Measurements from ENCODE around the gene ANKRD36B. TPM values are rescaled to one million over a fixed set of nuclear protein-coding genes. Genes with fewer than 3 reads are reported as not detected.
A peak's percentile ranks its signal among the peaks of the same experiment; 100 is the strongest.
"Not testable (repeated sequence)": the region's sequence is repeated elsewhere in the genome, so short reads cannot be mapped to it uniquely, and the experiment has no call there.

Gene ANKRD36B
- total RNA-seq, 1 donor from 2014 or later, result 77.0 TPM

DNA sequence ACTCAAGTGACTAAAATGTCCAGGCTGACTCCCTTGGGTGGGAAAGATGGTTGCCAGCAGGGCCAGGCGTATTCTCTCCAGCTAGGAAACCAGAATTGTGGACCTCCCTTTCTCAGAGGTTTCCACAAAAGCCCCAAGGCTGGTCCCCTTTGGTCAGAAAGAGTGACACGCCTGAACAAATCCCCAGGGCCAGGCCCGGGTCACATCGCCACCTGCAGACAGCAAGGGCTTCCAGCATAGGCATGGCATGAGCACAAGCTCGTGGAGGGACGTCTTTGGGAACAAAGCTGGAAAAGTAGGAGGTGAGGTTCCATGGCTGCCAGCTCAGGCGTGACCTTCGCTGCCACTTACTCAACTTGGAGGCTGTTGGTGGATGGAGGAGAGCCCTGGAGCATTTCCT lies 15.4 kb upstream of the ANKRD36B start:
- H3K27ac Mint-ChIP-seq; H3K27me3 Mint-ChIP-seq; H3K36me3 Mint-ChIP-seq (ENCODE audit: insufficient read depth); H3K9me3 Mint-ChIP-seq (ENCODE audit: low read depth); DNase-seq (ENCODE audit: low spot score, unreplicated experiment); H3K4me1 Mint-ChIP-seq (ENCODE audit: low read depth); H3K4me3 Mint-ChIP-seq (ENCODE audit: low read depth): not testable (repeated sequence)

DNA sequence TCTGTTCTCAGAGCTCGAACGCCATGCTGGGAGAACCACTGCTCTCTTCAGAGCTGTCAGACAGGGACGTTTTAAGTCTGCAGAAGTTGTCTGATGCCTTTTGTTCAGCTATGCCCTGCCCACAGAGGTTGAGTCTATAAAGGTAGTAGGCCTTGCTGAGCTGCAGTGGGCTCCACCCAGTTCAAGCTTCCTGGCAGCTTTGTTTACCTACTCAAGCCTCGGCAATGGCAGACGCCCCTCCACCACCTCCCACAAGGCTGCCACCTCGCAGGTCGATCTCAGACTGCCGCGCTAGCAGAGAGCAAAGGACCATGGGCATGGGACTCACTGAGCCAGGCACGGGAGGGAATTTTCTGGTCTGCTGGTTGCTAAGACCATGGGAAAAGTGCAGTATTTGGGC lies 11.9 kb upstream of the ANKRD36B start:
- H3K4me3 Mint-ChIP-seq (ENCODE audit: low read depth); DNase-seq (ENCODE audit: low spot score, unreplicated experiment); H3K27me3 Mint-ChIP-seq; H3K9me3 Mint-ChIP-seq (ENCODE audit: low read depth); H3K4me1 Mint-ChIP-seq (ENCODE audit: low read depth); H3K36me3 Mint-ChIP-seq (ENCODE audit: insufficient read depth); H3K27ac Mint-ChIP-seq: not testable (repeated sequence)

DNA sequence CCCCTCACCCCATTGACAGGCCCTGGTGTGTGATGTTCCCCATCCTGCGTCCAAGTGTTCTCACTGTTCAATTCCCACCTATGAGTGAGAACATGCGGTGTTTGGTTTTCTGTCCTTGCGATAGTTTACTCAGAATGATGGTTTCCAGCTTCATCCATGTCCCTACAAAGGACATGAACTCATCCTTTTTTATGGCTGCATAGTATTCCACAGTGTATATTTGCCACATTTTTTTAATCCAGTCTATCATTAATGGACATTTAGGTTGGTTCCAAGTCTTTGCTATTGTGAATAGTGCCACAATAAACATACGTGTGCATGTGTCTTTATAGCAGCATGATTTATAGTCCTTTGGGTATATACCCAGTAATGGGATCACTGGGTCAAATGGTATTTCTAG lies 6.5 kb upstream of the ANKRD36B start:
- not testable (repeated sequence) for H3K9me3 Mint-ChIP-seq (ENCODE audit: low read depth); H3K27me3 Mint-ChIP-seq; H3K4me1 Mint-ChIP-seq (ENCODE audit: low read depth); H3K36me3 Mint-ChIP-seq (ENCODE audit: insufficient read depth); H3K27ac Mint-ChIP-seq; DNase-seq (ENCODE audit: low spot score, unreplicated experiment); H3K4me3 Mint-ChIP-seq (ENCODE audit: low read depth)

DNA sequence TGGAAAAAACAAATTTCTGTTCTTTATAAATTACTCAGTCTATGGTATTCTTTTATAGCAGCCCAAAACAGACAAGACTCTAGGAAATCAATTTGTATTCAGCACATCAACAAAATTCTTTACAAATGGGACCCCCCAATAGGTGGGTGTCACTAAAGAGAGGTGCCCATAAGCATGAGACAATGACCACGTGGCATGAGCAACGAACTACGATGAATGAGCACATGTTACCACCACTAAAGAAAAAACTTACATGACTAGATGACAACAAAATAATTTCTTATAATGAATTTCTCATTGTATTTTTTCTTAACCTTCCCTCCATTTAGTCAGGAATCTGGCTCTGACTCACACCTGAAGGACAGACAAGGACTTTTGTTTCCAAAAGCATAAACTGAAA lies 3.8 kb upstream of the ANKRD36B start:
- H3K4me1 Mint-ChIP-seq (ENCODE audit: low read depth); H3K27ac Mint-ChIP-seq; H3K27me3 Mint-ChIP-seq; DNase-seq (ENCODE audit: low spot score, unreplicated experiment); H3K9me3 Mint-ChIP-seq (ENCODE audit: low read depth); H3K4me3 Mint-ChIP-seq (ENCODE audit: low read depth); H3K36me3 Mint-ChIP-seq (ENCODE audit: insufficient read depth): not testable (repeated sequence)

DNA sequence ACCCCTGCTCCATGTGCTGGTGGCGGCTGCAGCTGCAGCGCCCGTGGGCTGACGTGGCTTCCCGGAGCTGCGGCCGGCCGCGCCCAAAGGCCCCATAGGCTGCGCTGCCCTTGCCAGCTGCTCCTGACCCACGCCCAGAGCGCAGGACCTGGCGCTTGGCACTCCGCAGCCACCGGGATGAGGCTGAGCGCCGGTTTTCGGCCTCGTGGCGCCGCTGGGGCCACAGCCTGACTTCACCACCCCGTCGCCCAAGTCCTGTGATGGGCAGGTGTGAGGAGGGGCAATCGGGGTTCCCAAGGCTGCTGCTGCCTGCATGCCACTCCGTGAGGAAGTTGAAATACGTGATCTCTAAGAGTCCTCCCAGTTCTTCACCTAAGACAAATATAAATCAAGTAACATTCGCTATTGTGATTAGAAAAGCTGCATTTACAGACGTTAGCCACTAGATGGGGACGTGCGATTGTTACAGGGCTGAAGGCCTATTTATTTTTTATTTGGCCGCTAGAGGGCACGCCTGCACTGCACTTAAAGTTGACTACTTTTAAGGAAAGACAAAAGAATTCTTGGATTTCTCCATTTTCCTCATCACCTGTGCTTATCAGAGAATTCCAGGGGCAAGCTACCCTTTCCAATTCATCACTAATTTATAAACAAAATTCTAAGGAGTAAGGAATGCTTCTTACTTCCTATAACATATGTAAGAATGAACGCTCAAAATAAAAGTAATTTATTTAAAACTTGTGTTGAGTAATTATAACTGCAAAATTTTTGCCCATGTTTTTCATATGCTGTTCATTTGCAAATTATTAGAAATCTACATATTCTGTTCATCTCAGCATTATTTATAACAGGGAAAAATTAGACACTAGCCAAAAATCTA lies 1.1 kb upstream of the ANKRD36B start:
- H3K4me3 Mint-ChIP-seq (ENCODE audit: low read depth), result peak overlapping the region; percentile 76
- H3K36me3 Mint-ChIP-seq (ENCODE audit: insufficient read depth); H3K4me1 Mint-ChIP-seq (ENCODE audit: low read depth); H3K9me3 Mint-ChIP-seq (ENCODE audit: low read depth); H3K27me3 Mint-ChIP-seq: not testable (repeated sequence)
- H3K27ac Mint-ChIP-seq, result peak overlapping the region; percentile 94
- DNase-seq (ENCODE audit: low spot score, unreplicated experiment), result peak; percentile 63
- TF ChIP-seq, protein P1, sequence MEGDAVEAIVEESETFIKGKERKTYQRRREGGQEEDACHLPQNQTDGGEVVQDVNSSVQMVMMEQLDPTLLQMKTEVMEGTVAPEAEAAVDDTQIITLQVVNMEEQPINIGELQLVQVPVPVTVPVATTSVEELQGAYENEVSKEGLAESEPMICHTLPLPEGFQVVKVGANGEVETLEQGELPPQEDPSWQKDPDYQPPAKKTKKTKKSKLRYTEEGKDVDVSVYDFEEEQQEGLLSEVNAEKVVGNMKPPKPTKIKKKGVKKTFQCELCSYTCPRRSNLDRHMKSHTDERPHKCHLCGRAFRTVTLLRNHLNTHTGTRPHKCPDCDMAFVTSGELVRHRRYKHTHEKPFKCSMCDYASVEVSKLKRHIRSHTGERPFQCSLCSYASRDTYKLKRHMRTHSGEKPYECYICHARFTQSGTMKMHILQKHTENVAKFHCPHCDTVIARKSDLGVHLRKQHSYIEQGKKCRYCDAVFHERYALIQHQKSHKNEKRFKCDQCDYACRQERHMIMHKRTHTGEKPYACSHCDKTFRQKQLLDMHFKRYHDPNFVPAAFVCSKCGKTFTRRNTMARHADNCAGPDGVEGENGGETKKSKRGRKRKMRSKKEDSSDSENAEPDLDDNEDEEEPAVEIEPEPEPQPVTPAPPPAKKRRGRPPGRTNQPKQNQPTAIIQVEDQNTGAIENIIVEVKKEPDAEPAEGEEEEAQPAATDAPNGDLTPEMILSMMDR (IDR thresholded peaks at IDR 0.05; ENCODE audit: unreplicated experiment), result peak; percentile 97

DNA sequence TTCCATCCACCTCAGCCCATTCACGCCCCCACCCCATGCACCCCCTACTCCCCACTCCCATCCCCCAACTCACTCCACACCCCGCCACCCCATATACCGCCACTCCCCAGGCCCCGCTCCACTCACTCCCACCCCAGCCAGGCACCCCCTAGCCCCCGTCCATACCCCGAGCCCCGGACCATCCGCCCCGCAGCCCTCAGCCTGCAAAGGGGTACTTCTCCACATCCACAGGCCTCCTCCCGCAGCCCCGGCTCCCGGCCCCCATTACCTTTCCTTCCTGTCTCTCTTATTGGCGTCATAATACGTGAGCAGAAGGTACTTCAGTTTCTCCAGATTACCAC lies 450 bp downstream of the ANKRD36B start:
- H3K36me3 Mint-ChIP-seq (ENCODE audit: insufficient read depth), result not testable (repeated sequence)
- peak overlapping the region; percentile 87 for H3K4me3 Mint-ChIP-seq (ENCODE audit: low read depth)

DNA sequence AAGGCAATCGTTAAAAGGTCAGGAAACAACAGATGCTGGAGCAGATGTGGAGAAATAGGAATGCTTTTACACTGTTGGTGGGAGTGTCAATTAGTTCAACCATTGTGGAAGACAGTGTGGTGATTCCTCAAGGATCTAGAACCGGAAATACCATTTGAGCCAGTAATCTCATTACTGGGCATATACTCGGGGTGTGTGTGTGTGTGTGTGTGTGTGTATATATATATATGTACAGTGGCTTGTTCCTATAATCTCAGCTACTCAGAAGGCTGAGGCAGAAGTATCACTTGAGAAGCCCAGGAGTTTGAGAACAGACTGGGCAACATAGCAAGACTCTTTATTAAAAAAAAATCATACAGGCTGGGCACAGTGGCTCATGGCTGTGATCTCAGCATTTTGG lies 24.0 kb downstream of the ANKRD36B start:
- not testable (repeated sequence) for H3K9me3 Mint-ChIP-seq (ENCODE audit: low read depth); H3K4me1 Mint-ChIP-seq (ENCODE audit: low read depth); DNase-seq (ENCODE audit: low spot score, unreplicated experiment); H3K27ac Mint-ChIP-seq; H3K4me3 Mint-ChIP-seq (ENCODE audit: low read depth); H3K27me3 Mint-ChIP-seq; H3K36me3 Mint-ChIP-seq (ENCODE audit: insufficient read depth)

More for the DNA sequence above, 450 bp downstream of the ANKRD36B start:
- H3K27me3 Mint-ChIP-seq; H3K4me1 Mint-ChIP-seq (ENCODE audit: low read depth); DNase-seq (ENCODE audit: low spot score, unreplicated experiment); H3K9me3 Mint-ChIP-seq (ENCODE audit: low read depth): not testable (repeated sequence)
- peak overlapping the region; percentile 97 for H3K27ac Mint-ChIP-seq

DNA sequence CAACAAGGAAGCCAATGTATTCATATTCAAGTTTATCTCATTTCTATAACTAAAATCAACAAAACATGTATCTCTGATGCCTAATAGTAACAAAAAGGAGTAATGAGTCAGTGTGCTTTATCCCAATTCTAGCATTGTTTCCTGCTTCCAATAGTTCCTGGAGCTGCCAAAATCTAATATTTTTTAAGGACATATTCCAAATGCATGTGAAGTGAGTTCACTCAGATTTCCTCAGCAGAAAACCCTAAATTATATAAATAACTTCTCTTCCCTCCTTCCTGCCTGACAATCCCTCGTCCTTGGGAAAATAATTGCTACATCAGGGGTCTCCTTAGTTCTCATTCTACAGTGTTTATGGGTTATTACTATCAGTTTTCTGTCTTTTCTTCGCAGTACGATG lies 37.3 kb downstream of the ANKRD36B start:
- not testable (repeated sequence) for H3K27me3 Mint-ChIP-seq; DNase-seq (ENCODE audit: low spot score, unreplicated experiment); H3K9me3 Mint-ChIP-seq (ENCODE audit: low read depth); H3K4me3 Mint-ChIP-seq (ENCODE audit: low read depth); H3K4me1 Mint-ChIP-seq (ENCODE audit: low read depth); H3K27ac Mint-ChIP-seq
- peaks cover 18% of the 10 kb centered on the region for H3K36me3 Mint-ChIP-seq (ENCODE audit: insufficient read depth)

DNA sequence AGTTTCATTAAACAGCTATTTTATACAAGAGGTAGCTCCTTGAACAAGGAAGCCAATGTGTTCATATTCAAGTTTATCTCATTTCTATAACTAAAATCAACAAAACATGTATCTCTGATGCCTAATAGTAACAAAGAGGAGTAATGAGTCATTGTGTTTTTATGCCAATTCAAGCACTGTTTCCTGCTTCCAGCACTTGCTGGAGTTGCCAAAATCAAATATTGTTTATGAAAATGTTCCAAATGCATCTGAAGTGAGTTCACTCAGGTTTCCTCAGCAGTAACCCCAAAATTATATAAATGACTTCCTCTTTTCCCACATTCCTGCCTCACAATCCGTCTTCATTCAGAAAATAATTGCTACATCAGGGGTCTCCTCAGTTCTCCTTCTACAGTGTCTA lies 39.2 kb downstream of the ANKRD36B start:
- H3K9me3 Mint-ChIP-seq (ENCODE audit: low read depth); H3K27me3 Mint-ChIP-seq; DNase-seq (ENCODE audit: low spot score, unreplicated experiment); H3K4me3 Mint-ChIP-seq (ENCODE audit: low read depth); H3K4me1 Mint-ChIP-seq (ENCODE audit: low read depth); H3K27ac Mint-ChIP-seq: not testable (repeated sequence)
- peaks cover 20% of the 10 kb centered on the region for H3K36me3 Mint-ChIP-seq (ENCODE audit: insufficient read depth)

DNA sequence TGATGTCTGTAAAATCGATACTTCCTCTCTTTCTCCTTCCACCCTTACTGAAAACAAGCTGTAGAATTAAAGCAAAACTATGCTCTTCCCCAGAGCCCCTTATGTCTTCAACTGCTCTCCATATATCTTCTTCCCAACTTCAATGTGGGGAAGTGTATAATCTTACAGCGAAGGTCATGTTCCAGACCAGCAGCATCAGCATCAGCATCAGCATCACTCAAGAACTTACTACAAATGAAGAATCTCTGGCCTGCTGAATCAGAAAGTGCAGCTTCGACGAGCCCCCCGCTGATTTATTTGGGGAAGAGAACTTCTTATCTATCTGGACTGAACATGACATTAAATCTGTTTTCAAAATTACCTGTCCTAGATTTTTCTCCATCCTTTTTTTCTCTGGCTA lies 40.6 kb downstream of the ANKRD36B start:
- not testable (repeated sequence) for H3K4me1 Mint-ChIP-seq (ENCODE audit: low read depth); DNase-seq (ENCODE audit: low spot score, unreplicated experiment); H3K4me3 Mint-ChIP-seq (ENCODE audit: low read depth); H3K27me3 Mint-ChIP-seq; H3K27ac Mint-ChIP-seq; H3K9me3 Mint-ChIP-seq (ENCODE audit: low read depth)
- peaks cover 20% of the 10 kb centered on the region for H3K36me3 Mint-ChIP-seq (ENCODE audit: insufficient read depth)

DNA sequence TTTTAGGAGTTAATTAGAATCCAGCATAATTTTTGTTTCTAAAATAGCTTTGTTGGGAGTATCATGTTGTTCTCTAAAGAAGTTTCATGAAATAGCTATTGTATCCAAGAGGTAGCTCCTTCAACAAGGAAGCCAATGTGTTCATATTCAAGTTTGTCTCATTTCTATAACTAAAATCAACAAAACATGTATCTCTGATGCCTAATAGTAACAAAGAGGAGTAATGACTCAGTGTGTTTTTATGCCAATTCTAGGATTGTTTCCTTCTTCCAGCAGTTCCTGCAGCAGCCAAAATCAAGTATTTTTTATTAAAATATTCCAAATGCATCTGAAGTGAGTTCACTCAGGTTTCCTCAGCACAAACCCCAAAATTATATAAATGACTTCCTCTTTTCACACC lies 41.1 kb downstream of the ANKRD36B start:
- not testable (repeated sequence) for H3K27me3 Mint-ChIP-seq; DNase-seq (ENCODE audit: low spot score, unreplicated experiment); H3K4me1 Mint-ChIP-seq (ENCODE audit: low read depth); H3K27ac Mint-ChIP-seq; H3K9me3 Mint-ChIP-seq (ENCODE audit: low read depth); H3K4me3 Mint-ChIP-seq (ENCODE audit: low read depth)
- peaks cover 20% of the 10 kb centered on the region for H3K36me3 Mint-ChIP-seq (ENCODE audit: insufficient read depth)

Data from progenitor cell of endocrine pancreas (in vitro differentiated cells).